ENCODE data around the gene SYN1.

Gene SYN1

DNA sequence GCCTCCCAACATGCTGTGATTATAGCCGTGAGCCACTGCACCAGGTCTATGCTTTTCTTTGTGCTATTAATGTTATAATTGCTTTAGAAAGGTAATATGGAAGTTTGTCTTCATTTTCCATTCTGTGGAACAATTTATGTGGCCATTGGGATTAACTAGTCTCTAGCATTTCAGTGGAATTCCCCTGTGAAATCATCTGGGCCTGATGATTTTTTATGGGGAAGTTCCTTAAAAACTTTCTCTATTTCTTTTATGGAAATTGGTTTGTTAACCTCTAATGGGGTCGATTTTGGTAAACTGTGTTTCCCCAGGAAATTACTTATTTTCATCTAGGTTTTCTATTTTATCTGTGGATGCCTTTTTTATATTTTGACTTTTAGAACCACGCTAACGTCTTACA lies 26.1 kb downstream of the SYN1 start:
- DNase-seq, result no peak

DNA sequence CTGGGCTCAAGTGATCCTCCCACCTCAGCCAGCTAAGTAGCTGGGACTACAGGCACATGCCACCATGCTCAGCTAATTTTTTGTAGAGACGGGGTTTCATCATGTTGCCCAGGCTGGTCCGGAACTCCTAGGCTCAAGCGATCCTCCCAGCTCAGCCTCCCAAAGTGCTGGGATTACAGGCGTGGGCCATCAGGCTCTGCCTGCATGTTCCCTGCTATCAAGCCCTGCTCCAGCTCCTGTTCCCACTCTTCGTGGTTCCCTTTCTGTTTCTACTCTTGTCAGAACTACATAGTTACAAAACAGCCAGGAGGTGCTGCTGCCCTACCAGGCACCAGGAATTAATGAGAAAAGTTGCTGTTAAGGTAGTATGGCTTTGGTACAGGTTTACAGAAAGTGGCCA lies 28.7 kb downstream of the SYN1 start:
- DNase-seq, result no peak

- no peak for DNase-seq
Observed at GRCh38 chrX:47587906-47588735, 31.5 kb downstream of the SYN1 start.

- no peak for DNase-seq
Observed at GRCh38 chrX:47587091-47587891, 32.4 kb downstream of the SYN1 start.

DNA sequence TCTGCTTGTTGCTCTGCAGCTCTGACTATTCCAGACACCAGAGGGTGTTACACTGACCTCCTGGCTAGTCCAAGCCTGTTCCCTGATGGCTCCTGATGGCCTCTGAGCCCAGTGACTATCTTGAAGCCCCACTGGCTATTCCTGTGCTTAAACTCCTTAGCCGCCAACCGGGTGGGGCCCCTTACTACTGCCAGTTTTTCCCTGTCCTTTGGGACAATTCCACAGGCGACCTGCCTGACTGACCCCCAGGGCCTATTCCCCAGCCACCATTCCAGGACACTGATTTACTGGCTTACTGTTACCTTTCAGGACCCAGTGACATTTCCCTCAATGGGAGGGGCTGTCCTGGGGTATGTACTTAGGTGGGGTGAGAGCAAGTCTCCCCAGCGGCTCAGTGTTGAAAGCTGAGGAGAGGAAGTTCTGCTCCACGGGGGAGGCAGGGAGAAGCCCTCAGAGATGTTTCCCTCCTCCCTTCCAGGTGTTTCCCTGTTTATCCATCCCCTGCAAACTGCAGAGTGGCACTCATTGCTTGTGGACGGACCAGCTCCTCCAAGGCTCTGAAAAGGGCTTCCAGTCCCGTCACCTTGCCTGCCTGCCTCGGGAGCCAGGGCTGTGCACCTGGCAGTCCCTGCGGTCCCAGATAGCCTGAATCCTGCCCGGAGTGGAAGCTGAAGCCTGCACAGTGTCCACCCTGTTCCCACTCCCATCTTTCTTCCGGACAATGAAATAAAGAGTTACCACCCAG lies 33.4 kb downstream of the SYN1 start:
- no peak for DNase-seq

GRCh38 chrX:47585273-47585672 lies 34.4 kb downstream of the SYN1 start:
- DNase-seq, result no peak

- DNase-seq, result no peak
Observed at GRCh38 chrX:47584714-47585113, 34.9 kb downstream of the SYN1 start.

DNA sequence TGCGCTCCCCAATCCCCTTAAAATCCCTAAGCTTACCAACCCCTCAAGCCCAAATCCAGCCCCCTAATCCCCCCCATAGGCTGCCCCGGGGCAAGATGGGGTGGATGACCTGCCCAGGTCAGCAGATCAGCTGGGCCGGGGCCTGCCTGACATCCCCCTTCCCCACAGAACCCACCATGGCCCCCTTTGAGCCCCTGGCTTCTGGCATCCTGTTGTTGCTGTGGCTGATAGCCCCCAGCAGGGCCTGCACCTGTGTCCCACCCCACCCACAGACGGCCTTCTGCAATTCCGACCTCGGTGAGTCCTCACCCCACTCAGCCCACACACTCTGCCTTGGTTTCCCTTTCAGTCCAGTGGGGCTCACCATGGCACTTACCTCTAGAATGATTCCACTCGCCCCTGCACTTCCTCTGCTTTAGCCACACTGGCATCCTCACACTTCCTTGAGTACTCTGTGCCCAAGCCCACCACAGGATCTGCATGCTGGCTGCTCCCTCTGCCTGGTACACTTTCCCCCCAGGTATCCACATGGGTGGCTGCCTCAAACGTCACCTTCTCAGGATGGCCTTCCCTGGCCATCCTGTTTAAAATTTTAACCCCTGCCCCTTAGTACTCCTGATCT lies 36.3 kb downstream of the SYN1 start:
- no peak for DNase-seq

DNA sequence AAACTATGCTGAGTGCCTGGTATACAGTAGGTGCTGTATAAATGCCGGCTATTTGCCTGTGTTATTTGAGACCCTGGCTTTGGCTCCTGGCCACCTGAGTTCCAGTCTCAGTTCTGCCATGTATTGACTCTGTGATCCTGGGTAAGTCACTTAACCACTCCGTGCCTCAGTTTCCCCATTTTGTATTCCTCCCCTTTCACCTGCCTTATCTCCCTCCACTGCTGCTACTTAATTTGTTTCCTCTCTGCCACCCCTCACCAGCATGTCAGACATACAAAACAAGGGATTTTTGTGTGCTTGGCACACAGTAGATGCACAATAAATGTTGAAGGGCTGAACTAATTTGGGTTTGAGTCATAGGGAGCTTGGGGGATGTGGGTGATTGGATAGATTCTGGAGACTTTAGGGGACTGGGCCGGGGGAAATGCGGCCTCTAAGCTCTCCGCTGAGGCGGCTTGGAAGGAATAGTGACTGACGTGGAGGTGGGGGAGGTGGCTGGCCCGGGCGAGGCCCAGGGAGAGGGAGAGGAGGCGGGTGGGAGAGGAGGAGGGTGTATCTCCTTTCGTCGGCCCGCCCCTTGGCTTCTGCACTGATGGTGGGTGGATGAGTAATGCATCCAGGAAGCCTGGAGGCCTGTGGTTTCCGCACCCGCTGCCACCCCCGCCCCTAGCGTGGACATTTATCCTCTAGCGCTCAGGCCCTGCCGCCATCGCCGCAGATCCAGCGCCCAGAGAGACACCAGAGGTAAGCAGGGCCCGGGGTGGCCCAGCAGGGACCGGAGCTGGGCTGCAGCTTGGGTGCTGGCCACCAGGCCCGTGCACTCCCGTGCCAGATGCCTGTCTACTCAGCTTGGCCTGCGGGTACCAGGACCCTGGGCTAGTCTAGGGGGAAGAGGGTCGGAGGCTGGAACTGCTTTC lies 37.7 kb downstream of the SYN1 start, which contains the start of gene TIMP1:
TSS of gene TIMP1 (plus strand) at position 706 of the 917 bp plus-strand sequence. CDS start 980 bp downstream, outside the sequence.
- peak; percentile 61 for DNase-seq

DNA sequence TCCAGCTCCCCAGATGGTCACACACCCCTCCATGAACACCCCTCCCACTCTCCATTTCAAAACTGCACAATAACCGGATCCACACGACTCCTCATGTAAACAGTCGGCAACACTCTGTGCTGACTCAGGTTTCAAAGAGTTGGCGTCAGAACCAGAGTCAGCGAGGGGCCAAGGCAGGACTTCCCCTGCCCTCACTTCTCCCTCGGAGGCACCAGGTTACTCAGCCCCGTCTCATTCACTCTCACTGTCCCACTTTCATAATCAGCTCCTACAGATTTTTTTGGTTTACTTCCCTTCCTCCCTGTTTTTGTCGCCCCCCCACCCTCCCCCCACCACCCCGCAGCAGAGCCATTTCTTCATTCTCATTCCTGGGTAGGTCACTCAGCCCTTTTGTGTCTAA lies 40.1 kb downstream of the SYN1 start:
- DNase-seq, result no peak

- no peak for DNase-seq
Observed at GRCh38 chrX:47578692-47579091, 41.0 kb downstream of the SYN1 start.

DNA sequence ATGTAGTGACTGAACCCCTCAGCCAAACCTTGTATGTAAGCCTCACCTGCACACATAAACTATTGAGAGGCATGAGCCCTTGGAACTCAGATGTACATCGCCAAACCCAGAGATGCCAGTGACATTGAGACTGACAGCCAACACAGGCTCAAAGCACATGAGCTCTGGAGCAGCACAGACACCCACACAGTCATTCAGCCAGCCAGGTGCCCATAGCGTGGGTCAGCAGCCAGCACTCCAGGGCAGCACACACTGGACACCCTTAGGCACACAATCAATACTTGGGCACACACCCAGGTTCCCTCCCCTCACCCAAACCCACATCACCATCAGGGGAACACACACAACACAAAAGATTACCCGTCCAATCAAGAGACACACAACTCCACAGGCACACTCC lies 41.8 kb downstream of the SYN1 start:
- no peak for DNase-seq

DNA sequence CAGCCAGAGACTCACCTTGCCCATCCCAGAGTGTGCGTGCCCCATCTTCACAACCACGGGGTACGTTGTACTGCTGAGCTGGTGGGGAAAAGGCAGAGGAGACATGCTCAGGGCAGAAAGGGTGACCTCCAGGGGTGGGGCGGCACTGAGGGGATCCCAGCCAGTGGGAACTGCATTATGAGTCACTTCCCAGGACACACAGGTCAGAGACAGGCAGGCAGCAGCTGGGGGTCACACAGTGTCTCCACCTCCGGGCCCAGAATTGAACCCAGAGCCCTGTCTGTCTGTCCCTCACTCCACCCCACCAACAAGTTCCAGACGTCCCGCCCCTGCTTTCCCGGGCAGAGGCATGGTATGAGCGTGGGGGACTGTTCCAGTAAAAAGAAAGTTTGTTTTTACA lies 42.2 kb downstream of the SYN1 start:
- no peak for DNase-seq

DNA sequence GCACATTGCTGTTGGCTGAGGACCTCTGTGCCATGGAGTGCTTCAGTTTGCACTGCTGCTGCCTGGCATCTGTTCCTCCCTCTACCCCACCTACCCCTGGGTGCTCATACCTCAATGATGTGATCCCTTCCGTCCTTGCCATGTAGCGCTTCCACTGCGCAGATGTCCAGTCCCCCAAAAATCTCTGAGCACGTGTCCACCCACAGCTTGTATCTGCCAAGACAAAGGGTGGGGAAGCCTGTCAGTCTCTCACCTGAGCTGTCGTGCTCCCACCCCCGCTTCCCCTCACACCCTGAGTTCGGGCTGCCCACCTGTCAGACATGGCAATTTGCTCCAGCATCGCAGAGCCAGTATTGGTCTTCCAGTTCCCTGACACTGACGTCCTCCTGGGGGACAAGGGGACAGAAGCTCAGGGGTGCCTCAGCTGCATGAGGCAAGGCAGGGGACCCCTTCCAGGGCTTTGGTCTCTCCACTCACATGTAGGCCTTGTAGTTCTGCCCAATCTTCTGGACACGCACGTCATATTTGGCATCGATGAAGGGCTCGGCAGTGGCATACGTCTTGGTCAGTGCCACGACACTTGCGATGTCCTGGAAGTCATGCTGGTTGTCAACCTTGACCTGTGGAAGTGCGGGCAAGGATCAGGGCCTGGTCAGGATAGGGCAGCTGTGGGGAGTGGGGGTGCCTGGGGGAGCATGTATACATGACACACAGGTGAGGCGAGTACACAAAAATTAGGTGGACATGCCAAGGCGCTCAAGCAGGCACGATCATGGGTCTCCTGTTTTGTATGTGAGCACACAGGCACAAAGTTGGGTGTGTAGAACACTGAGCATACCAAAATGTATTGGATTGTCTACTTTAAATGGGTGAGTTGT lies 43.4 kb downstream of the SYN1 start:
- no peak for DNase-seq

DNA sequence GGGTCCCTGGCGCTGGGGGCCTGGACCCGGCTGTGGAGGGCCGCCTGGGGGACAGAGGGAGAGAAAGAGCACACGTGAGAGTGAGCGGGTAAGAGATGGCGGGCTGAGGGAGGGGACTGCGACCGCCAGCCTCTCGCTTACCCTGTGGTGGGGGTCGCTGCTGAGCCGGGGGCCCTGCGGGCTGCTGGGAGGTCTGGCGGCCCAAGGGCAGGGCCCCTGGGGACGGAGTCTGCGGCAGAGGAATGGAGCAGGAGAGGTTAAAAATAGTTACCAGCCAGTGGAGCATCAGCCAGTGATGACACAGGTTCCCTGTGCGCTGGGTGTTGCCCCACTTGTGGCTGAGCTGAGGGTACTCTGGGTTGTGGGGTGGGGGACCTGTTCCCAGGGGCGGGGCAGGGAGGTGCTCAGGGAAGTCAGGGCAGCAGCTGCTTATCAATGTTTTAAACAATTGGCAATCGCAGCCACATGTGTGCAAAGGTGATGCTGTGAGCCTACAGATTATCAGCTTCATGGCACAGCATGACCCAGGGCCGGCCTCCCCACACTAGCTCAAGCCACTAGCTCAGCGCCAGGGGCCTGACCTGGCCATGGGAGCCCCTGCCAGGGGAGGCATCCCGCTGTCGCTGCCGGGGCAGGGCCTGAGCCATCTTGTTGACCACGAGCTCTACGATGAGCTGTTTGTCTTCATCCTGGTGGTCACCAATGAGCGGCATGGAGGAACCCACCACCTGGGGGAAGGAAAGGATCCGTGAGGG lies 44.9 kb downstream of the SYN1 start:
- no peak for DNase-seq

- DNase-seq, result no peak
Observed at GRCh38 chrX:47574076-47574546, 45.5 kb downstream of the SYN1 start.

- DNase-seq, result no peak
Observed at GRCh38 chrX:47573341-47574075, 46.1 kb downstream of the SYN1 start.

GRCh38 chrX:47572773-47573340 lies 46.8 kb downstream of the SYN1 start:
- DNase-seq, result no peak

- DNase-seq, result no peak
Observed at GRCh38 chrX:47571896-47572295, 47.8 kb downstream of the SYN1 start.

Data from DMS 273 treated with DMSO at 0.1 percent for 48 hours (cell line).